Epithelial cell of alveolus of lung (primary cell): ENCODE data around the gene ARF1. TPM values are rescaled to one million over a fixed set of nuclear protein-coding genes. Genes with fewer than 3 reads are reported as not detected.

Experiments used
- total RNA-seq: library from RNA; depleted of rRNA; stranded (reverse); fragments of >200 nt; gene quantifications from 2 replicates; pipeline ENCODE4 v1.2.1, GENCODE V29; 2015

The ARF1 gene
- 518 and 579 TPM in 2 replicates for total RNA-seq

GRCh38 chr1:228082214-228082917 is at the start of gene ARF1:
Gene ARF1, plus strand, starts transcription at chr1:228082708. Its CDS starts 14,407 bp downstream, at chr1:228097115.

GRCh38 chr1:228102791-228103620 is 20.5 kb downstream of the ARF1 start, which contains the start of gene C1orf35:
Gene C1orf35, minus strand, starts transcription at chr1:228103325. Its CDS starts 98 bp downstream, at chr1:228103227.

GRCh38 chr1:228109073-228109961 is 26.8 kb downstream of the ARF1 start, which contains the start of gene MRPL55:
Gene MRPL55, minus strand, starts transcription at chr1:228109299. Its CDS starts 1,039 bp downstream, at chr1:228108260.

GRCh38 chr1:228139931-228140723 is 57.6 kb downstream of the ARF1 start, which contains the start of gene GUK1:
Gene GUK1, plus strand, starts transcription at chr1:228140279. Its CDS starts 24 bp downstream, at chr1:228140303.

Other genes starting within 250 kb of the ARF1 start
- gene WNT9A, start 134.8 kb upstream of the ARF1 start, total RNA-seq: 0.65 and 0.72 TPM in 2 replicates
- not detected in 2 replicates for gene WNT3A, start 75.7 kb upstream of the ARF1 start, total RNA-seq
- 7.6 and 13.6 TPM in 2 replicates for gene C1orf35, start 20.6 kb downstream of the ARF1 start, total RNA-seq
- gene MRPL55, start 26.6 kb downstream of the ARF1 start, total RNA-seq: 54.5 and 69.2 TPM in 2 replicates
- gene GUK1, start 57.6 kb downstream of the ARF1 start, total RNA-seq: 197 and 338 TPM in 2 replicates
- gene GJC2, start 67.2 kb downstream of the ARF1 start, total RNA-seq: 2.6 and 4.6 TPM in 2 replicates
- 2.1 and 8.9 TPM in 2 replicates for gene IBA57, start 83.1 kb downstream of the ARF1 start, total RNA-seq
- 2.1 and 7.4 TPM in 2 replicates for gene OBSCN, start 125.3 kb downstream of the ARF1 start, total RNA-seq